ENCODE results near the gene SLC11A2. TPM values are rescaled to one million over a fixed set of nuclear protein-coding genes. Genes with fewer than 3 reads are reported as not detected.

SLC11A2 gene
- total RNA-seq, 4 donors from 2014 or later, result 43.3 to 64.8 (median 50.8) TPM

DNA sequence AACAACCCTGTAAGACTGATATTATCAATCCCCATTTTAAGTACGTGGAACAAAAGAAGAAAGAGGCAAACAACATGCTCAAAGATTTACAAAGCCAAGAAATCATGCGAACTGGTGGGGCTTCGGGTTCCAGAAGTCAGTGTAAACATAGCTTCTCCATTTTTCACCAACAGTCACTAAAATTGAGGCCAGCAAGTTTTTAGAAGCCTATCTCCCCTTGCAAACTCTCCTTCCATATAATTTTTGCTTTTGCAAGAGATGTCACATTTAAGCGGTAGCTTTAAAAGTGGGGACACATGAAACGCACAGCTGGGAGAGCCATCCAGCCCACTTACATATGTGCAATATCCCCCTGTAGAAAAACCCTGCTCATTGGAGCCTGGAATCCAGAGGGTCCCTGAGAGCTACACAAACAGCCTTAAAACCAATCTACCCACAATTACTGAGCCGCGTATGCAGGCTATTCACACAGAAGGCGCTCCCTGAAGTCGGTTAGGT is 797 bp downstream of the SLC11A2 start:
- TF ChIP-seq, protein P1, sequence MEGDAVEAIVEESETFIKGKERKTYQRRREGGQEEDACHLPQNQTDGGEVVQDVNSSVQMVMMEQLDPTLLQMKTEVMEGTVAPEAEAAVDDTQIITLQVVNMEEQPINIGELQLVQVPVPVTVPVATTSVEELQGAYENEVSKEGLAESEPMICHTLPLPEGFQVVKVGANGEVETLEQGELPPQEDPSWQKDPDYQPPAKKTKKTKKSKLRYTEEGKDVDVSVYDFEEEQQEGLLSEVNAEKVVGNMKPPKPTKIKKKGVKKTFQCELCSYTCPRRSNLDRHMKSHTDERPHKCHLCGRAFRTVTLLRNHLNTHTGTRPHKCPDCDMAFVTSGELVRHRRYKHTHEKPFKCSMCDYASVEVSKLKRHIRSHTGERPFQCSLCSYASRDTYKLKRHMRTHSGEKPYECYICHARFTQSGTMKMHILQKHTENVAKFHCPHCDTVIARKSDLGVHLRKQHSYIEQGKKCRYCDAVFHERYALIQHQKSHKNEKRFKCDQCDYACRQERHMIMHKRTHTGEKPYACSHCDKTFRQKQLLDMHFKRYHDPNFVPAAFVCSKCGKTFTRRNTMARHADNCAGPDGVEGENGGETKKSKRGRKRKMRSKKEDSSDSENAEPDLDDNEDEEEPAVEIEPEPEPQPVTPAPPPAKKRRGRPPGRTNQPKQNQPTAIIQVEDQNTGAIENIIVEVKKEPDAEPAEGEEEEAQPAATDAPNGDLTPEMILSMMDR (IDR thresholded peaks at IDR 0.05; ENCODE audit: low read depth), result no peak

DNA sequence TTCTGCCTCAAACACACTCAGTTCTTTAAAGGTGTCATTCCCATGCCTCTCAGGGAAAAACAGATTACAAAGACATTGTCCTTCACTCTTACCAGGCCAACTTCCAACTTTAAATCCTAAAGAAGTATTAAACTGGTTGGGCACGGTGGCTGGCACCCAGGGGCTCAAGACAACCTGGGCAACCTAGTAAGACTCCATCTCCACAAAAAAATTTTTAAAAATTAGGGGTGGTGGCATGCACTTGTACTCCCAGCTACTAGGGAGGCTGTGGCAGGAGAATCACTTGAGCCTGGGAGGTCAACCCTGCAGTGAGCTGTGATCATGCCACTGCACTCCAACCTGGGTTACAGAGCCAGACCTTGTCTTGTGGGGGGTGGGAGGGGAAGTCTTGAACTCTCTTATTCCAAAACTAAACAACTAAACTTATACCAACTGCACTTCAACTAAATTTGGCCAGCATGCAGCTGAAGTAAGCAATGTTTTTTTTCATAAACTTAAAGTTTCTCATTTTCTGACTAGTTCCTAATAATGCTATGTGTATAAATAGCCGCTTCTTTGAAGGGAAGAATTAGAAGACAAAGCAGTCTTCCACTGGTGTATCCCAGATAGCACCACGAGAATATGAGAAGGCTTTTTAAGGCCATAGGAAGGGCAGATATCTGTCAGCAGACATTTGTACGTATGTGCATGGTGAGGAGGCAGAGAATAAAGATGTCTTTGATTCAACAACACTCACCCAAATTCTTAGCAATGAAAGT is 2.4 kb downstream of the SLC11A2 start:
- TF ChIP-seq, protein P1 (IDR thresholded peaks at IDR 0.05; ENCODE audit: low read depth), result no peak

DNA sequence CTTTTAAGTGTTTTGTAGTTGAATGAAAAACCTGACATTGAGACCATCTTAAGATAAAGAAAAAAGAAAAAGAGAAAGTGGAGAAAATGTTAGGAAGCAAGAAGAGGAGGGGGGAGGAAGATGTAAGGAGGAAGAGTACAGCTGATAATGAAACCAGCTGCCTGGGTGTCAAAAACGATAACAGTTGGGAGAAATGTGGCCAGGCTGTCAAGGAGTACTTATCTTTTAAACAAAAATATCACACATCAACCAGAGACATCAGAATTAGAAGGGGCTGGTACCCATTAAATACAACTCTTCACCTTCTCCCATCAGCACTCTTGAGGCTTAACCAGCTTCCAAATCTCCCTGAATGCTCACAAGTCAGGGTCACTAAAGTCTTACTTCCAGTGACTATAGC is 4.5 kb downstream of the SLC11A2 start:
- TF ChIP-seq, protein P1 (IDR thresholded peaks at IDR 0.05; ENCODE audit: low read depth), result no peak

DNA sequence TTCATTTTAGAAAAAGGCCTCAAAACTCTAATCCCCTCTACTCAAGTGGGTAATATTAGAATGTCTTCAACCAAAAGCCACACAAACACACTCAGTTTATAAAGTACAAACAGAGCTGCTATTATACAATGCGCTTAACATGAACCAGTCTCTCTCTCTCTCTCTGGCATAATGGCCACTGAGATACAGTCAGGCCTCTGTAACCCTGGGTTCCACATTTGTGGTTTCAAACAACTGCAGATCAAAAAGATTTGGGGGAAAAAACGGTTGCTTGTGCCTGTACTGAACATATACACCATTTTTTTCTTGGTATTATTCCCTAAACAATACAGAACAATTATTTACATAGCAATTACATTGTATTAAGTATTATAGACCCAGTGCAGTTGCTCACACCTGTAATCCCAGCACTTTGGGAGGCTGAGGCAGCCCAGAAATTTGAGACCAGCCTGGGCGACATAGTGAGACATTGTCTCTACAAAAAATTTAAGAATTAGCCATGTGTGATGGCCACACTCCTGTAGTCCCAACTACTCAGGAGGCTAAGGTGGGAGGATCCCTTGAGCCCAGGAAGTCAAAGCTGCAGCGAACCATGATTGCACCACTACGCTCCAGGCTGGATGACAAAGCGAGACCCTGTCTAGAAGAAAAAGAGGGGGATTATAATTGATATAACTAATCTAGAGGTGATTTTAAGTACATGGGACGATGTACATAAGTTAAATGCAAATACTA is 5.6 kb downstream of the SLC11A2 start:
- TF ChIP-seq, protein P1 (IDR thresholded peaks at IDR 0.05; ENCODE audit: low read depth), result no peak

DNA sequence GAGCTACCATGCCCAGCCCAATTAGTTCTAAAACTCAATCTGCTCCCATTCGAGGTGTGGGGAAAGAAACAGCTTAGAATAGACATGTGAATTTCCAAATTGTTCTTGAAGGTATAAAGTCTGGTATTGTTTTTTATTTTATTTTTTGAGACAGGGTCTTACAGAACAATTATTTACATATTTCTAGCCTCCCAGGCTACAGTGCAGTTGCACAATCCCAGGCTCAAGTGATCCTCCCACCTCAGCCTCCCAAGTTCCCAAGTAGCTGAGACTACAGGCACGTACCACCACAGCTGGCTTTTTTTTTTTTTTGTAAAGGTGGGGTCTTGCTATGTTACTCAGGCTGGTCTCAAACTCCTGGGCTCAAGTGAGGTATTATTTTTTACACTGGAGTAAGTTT is 6.3 kb downstream of the SLC11A2 start:
- TF ChIP-seq, protein P1 (IDR thresholded peaks at IDR 0.05; ENCODE audit: low read depth), result no peak

DNA sequence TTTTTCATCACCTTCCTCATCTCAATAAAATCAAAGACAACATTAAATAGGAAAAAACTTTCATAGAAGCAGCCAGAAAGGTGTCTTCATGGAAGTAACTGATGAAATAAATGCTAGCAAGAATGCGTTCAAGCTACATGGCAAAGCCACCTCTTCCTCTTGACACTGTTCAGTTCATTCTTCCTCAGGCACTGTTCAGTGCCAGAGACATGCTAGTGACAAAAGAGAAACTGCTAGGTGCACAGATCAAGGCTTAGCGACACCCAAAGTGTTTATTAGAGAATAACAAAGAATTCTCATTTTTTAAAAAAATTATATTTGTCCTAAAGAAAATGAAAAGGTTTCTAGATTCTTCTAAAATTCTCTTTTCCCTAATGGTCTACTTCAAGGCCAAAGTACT is 7.2 kb downstream of the SLC11A2 start:
- TF ChIP-seq, protein P1 (IDR thresholded peaks at IDR 0.05; ENCODE audit: low read depth), result no peak

DNA sequence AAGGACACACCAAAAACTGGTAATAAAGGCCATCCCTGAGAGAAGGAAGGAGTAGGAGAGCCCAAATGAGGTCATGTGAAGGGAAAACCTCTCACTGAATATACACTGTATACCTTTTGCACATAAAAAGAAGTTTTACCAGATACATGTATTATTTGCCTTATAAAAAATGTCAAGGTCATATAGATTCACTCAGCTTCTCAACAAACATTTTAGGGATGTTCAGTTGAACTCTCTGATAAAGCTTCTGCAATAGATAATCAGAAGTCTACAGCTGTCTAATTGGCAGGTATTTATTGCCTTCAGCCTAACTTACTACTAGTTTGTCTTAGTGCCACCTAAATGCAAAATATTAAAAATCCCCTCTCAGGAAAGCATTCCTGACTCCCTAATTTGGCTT is 8.7 kb downstream of the SLC11A2 start:
- TF ChIP-seq, protein P1 (IDR thresholded peaks at IDR 0.05; ENCODE audit: low read depth), result no peak
